NCI-H1105 (cell line): Measurements from ENCODE around the gene HNRNPF.
"Not testable (repeated sequence)": the region's sequence is repeated elsewhere in the genome, so short reads cannot be mapped to it uniquely, and the experiment has no call there.

Source experiments
- DNase-seq: peaks from one replicate; lab custom pipeline; 2025; lab: John Stamatoyannopoulos, UW

Gene HNRNPF

DNA sequence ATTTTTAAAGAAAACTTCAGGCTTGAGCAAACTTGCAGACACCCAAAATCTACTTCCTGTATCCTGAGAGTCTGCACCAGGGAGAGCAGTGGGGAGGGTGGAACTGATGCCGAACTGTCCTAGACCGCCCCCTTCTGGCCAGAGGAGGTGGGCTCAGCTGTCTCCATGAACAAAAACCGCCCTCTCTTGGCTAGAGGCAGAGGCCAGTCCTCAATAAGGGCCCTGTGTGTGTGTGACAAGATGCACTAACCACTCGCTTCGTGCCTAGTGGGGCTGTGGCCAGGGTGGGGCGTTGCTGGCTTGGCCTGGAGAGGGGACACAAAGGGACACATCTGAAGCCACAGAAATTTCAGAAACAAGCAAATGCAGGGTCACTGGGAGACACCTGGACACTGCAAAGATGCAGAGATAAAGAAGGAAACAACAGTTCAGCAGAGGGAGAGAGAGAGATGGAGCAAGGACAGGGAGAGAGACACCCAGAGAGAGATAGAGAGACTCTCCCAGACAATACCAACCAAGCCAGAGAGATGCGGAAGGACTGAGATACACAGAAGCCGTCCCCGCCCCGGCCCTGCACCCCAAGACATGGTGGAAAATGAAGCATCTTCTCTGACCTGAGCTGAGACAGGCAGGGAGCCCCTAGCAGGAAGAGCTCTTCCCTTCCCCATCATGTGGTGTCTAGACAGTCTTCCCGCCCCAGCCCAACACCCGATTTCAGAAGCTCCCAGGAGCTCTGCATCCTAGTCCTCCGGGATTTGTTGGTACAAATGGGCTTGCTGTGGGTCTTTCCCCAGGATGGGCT, 60.3 kb downstream of the HNRNPF start:
- peak; percentile 13 for DNase-seq

GRCh38 chr10:43347997-43348396, 61.0 kb downstream of the HNRNPF start:
- no peak for DNase-seq

- no peak for DNase-seq
Observed at GRCh38 chr10:43344051-43344450, 64.9 kb downstream of the HNRNPF start.

- DNase-seq = no peak
Observed at GRCh38 chr10:43343126-43343525, 65.9 kb downstream of the HNRNPF start.

DNA sequence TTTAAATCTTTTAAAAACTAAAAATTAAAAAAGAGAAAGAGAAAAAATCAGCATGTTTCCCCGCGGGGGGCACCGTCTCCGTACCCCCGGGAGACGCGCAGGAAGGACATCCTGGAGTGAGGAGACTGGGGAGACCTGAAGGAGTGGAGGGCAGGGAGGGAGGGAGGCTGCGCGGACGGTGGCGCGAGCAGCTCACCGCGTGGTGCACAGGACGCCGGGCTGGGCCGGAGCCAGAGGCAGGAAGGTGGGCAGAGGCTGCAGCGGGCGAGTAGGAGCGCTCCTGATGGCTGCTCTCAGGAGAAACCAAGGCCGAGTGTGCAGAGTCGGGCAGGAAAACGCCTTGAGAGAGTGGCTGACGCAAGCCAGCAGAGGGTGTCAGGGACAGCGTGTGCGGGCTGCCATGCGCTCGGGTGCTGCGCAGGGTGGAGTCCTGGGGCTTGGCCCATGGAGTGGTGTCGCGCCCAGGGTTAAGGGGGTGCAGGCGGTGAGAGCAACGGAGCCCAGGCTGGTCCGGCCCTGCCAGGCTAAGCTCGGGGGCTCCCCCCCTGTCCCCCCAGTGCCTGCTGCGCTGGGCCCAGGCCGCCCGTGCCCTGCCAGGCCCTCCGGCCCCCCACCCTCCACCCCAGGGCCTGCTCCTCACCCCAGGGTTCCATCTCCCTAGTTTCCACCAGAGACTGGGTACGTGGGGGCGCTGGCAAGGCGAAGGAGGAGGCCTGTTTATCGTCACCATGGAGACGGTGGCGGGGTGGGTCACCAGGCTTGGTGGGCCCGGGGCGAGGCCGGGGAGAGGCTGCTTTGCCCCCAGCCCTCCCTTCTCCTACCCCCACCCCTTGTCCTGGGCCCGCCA, 66.5 kb downstream of the HNRNPF start:
- no peak for DNase-seq

GRCh38 chr10:43341450-43341849, 67.5 kb downstream of the HNRNPF start:
- no peak for DNase-seq

DNA sequence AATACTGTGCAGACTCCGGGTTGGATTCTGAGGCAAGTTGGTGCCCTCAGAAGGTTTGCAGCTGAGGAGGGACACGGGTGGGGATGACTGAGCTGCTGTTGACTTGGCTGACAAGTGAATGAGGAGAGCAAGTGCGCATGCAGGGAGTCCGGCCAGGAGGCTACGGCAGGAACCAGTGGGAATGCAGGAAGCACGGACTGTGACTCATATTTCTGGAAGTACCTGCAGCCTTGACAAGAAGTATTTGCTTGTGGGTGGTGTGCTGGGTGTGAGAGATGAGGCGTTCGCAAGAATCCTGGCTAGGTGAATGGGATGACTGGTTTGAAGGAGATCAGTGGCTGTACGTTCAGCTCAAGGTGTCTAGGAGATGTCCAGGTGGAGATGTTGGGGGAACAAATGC, 68.4 kb downstream of the HNRNPF start:
- DNase-seq = no peak

- no peak for DNase-seq
Observed at GRCh38 chr10:43340101-43340500, 68.9 kb downstream of the HNRNPF start.

GRCh38 chr10:43339136-43339535, 69.8 kb downstream of the HNRNPF start:
- no peak for DNase-seq

GRCh38 chr10:43338117-43338516, 70.9 kb downstream of the HNRNPF start:
- no peak for DNase-seq

DNA sequence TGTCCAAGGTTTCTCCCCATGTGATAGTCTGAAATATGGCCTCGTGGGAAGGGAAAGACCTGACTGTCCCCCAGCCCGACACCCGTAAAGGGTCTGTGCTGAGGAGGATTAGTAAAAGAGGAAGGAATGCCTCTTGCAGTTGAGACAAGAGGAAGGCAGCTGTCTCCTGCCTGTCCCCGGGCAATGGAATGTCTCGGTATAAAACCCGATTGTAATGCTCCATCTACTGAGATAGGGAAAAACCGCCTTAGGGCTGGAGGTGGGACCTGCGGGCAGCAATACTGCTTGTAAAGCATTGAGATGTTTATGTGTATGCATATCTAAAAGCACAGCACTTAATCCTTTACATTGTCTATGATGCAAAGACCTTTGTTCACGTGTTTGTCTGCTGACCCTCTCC, 71.5 kb downstream of the HNRNPF start:
- not testable (repeated sequence) for DNase-seq

DNA sequence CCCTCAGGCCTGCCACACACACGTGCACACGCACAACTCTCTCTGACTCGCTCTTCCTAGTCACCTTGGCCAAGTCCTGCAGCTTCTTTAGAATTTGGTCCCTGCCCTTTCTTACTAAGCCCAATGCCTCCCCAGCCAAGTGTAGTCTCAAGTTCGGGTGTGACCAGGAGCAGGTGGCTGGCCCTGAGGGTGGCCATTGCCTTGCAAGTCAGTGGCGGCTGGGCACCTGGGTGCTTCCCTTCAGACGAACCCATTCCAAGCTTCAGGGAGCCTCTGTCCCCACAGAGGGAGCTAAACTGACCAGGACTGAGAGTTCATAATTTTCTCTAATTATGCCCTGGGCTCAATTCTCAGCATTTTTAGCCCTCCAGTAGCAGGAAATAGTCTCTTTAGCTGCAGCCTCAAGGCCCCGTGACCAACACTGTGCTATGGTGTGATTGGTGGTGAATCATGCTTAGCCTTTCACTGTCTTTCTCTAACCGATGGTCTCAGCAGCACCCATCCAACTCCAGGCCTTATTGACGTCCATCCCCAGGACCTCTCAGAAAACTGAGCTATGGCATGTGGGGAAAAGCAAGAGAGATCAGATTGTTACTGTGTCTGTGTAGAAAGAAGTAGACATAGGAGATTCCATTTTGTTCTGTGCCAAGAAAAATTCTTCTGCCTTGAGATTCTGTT, 72.2 kb downstream of the HNRNPF start:
- DNase-seq = no peak

DNA sequence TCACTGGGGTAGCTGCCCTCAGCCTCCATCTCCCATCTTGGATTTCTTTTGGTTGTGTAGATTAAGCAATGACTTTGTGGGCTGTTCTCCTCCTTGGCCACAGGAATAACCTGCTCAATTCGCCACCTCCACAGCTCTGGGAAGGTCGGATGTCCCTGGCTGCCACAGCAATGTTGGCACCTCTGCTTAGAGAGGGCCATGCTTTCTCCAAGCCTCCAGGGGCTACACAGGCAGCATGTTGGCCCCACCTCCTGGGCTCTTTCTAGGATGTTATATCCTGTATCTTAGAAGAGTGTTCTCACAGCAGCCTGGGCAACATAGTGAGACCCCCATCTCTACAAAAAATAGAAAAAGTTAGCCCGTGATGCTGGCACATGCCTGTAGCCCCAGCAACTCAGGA, 72.9 kb downstream of the HNRNPF start:
- no peak for DNase-seq
